Tibial nerve (tissue), 3 donors: ENCODE data around the gene PTGER3.

Source experiments
- POLR2A ChIP-seq, 2 donors: fragments of 450-650 bp; IDR thresholded peaks; one replicate each; pipeline ENCODE4 v1.6.1; 2017; ENCODE audit warnings: antibody characterized with exemption in 2 of 2, mild to moderate bottlenecking in 2 of 2, moderate library complexity in 2 of 2
- TF ChIP-seq, protein P1 (sequence below), 5 experiments: fragments of 200-600 bp in 3 of 5; fragments of 450-650 bp in 2 of 5; sonication (generic) in 3 of 5; IDR thresholded peaks; one replicate each; pipeline ENCODE4 v1.5.1; 2016 to 2019; ENCODE audit warnings: antibody characterized with exemption in 5 of 5, mild to moderate bottlenecking in 3 of 5, moderate library complexity in 2 of 5

DNA sequence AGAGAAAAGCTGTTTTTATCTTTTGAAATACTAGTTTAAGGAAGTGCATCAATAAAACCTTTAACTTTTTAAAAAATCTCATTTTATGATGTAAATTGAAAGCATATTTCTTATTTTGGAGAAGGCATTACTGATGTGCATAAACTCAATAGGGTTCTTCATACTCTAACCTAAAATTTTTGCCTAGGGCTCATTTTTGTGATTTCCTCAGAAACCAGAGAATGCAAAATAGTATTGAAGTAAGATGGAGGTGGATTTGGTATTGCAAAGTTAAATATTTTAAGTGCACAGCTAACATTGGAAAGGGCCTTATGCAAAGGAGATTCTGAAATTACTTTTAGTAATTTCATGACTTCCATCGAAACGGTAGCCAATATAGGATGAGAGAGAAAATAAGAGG is 101.9 kb downstream of the PTGER3 start:
- TF ChIP-seq, protein P1, sequence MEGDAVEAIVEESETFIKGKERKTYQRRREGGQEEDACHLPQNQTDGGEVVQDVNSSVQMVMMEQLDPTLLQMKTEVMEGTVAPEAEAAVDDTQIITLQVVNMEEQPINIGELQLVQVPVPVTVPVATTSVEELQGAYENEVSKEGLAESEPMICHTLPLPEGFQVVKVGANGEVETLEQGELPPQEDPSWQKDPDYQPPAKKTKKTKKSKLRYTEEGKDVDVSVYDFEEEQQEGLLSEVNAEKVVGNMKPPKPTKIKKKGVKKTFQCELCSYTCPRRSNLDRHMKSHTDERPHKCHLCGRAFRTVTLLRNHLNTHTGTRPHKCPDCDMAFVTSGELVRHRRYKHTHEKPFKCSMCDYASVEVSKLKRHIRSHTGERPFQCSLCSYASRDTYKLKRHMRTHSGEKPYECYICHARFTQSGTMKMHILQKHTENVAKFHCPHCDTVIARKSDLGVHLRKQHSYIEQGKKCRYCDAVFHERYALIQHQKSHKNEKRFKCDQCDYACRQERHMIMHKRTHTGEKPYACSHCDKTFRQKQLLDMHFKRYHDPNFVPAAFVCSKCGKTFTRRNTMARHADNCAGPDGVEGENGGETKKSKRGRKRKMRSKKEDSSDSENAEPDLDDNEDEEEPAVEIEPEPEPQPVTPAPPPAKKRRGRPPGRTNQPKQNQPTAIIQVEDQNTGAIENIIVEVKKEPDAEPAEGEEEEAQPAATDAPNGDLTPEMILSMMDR (IDR thresholded peaks at IDR 0.05), result no peak
- TF ChIP-seq POLR2A (IDR thresholded peaks at IDR 0.05), result no peak
